H7 (cell line): ENCODE results near the gene FUT1. TPM values are rescaled to one million over a fixed set of nuclear protein-coding genes. Genes with fewer than 3 reads are reported as not detected.

Source experiments
- DNase-seq: peaks from one replicate; pipeline ENCODE4 v3.0.0; 2012
- H3K27me3 ChIP-seq: 2 replicates; pipeline ENCODE4 v1.6.0; 2011; ENCODE audit warnings: mild to moderate bottlenecking, low read length; ENCODE audit not compliant: control insufficient read depth, insufficient read depth
- H3K36me3 ChIP-seq: replicated peaks from 2 replicates; pipeline ENCODE4 v1.5.1; 2011; ENCODE audit warnings: low read length; ENCODE audit not compliant: control insufficient read depth, insufficient read depth
- H3K4me3 ChIP-seq: 2 replicates; pipeline ENCODE4 v1.5.1; 2011; ENCODE audit warnings: low read depth, mild to moderate bottlenecking, control low read depth, low read length, moderate library complexity; ENCODE audit not compliant: insufficient read depth
- total RNA-seq: library from RNA; depleted of rRNA; stranded (reverse); fragments of >200 nt; shearing (Covaris generic); gene quantifications from 2 replicates; pipeline ENCODE4 v1.2.3, GENCODE V29; 2014

FUT1 gene
- total RNA-seq, 1 experiment from 2014 or later, result 6.1 TPM

DNA sequence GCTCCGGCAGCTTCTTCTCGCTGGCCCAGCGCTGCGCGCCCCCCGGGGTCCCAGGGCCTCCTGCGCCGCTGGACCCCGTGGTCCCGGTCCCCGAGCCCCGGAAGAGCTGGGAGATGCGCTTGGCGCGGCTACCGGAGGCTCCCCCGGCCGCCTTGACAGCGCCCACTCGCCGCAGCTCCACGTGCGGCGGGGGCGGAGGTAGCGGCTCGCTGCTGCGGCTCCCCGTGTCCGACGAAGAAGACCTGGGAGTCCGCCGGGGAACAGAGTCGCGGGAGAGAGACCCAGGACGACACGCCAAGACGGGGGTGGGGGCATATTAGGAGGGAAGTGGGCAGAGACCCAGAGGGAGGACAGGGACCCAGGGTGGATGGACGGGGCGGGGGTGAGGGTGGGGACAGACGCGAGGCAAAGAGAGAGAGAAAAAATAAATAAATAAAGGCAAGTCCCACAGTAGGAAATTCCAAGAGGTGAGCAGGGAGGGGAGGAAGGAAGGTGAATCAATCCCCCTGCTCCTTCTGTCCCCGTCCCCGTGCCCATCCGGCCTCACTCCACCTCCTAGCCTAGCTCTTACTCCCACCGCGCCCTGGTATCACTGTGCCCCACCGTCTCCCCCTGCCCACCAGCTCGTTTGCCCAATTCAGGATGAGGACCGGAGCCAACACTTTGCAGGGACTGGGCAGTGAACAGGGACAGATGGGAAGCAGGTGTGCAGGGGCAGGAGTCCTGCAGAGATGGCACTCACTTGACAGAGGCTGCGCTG, 12.9 kb downstream of the FUT1 start:
- H3K27me3 ChIP-seq, result peaks cover 23% of the 10 kb centered on the region
- peak overlapping the region; percentile 59 for H3K4me3 ChIP-seq
- peak; percentile 74 for DNase-seq
- H3K36me3 ChIP-seq, result no peaks in the 10 kb centered on the region

DNA sequence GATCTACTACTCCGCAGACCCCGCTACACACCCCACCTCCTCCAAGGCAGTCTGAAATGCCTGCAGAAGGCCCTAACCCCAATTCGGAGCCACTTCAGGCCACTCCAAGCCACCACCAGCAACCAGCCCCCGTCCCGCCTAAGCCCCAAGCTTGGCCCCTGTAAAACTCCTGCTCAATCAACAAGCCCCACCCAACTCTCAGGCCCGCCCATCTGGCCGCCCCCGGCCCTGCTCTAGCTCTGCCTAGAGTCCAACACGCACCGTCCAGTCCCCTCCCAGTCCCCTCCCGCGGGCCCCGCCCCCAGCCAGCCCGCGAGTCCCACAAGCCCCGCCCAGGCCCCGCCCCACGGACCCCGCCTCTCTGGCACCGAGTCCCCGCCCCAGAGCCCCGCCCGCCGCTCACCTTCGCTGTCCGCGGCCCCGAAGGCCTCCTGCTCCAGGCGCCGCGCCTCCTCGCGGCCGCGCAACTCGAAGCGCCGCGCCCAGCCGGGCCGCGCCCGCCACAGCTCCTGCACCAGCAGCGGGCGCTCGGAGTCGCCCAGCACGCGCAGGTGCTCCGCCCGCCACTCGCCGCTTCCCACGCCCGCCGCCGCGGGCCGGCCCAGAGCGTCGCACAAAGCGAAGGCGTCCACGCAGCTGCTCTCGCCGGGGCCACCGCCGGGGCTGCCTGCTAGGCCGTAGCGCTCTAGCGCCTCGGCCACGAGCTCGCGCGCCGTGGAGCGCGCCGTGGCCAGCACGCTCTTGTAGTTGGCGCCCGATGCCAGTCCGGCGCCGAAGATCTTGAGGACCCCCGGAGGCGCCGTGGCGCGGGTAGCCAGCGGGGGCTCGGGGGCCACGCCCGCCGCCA, 13.7 kb downstream of the FUT1 start:
- peak; percentile 100 for DNase-seq
- no peaks in the 10 kb centered on the region for H3K36me3 ChIP-seq
- H3K27me3 ChIP-seq, result peaks cover 23% of the 10 kb centered on the region
- peak overlapping the region; percentile 59 for H3K4me3 ChIP-seq

DNA sequence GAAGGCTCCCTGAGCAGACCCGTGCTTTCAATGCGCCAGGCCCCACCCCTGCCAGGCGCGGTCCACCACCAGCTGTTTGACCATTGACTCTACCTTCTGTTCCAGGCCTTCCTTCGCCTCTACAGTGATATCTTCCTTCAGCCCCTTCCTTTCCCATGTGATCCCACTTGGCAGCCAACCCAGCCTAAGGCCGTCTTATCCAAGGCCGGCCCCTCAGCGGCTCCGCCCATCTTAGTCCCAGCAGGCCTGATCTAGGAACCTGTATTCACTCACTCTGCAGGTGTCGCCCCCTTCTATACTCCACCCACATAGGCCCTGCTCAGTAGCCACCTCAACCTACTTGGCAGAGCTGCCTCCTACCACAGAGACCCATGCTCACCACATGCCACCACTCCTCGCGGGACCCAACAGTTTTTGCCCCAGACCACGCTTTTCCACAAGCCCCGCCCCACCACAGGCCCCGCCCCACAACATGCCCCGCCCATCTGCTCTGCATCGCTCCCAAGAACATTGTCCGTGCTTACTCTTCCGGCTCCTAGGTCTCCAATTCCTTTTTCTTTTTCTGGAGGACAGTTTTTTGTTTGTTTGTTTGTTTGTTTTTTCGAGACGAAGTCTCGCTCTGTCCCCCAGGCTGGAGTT, 15.0 kb downstream of the FUT1 start:
- peak; percentile 95 for DNase-seq
- no peaks in the 10 kb centered on the region for H3K36me3 ChIP-seq
- H3K27me3 ChIP-seq, result peaks cover 23% of the 10 kb centered on the region
- peak overlapping the region; percentile 29 for H3K4me3 ChIP-seq

DNA sequence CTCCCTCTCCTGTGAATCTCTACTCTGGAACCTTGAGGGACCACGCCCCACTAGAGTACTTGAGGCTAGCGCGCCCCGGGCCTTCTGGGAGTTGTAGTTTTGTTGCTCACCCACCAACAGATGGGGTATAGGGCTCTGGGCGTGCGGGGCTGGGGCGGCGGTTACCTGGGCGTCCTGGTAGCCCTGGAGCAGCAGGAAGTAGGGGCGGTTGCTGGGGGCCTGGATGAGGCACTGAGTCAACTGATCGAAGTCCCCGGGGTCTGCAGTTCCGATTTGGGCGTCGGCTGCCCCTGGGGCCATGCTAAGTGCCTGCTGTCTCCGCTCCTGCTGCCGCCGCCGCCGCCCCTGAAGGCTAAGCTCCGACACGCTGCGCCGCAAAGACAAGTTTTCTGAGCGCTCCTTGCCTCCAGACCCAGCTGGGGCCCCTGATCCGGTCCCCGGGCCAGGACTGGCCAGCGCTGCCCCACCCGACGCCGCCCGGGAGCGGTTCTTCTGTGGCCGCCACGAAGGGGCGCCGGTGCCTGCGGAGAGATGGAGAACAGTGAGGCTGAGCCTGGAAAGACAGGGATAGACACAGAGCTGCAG, 17.3 kb downstream of the FUT1 start:
- peak; percentile 94 for DNase-seq
- H3K4me3 ChIP-seq, result peak overlapping the region; percentile 59
- peaks cover 15% of the 10 kb centered on the region for H3K27me3 ChIP-seq
- no peaks in the 10 kb centered on the region for H3K36me3 ChIP-seq

DNA sequence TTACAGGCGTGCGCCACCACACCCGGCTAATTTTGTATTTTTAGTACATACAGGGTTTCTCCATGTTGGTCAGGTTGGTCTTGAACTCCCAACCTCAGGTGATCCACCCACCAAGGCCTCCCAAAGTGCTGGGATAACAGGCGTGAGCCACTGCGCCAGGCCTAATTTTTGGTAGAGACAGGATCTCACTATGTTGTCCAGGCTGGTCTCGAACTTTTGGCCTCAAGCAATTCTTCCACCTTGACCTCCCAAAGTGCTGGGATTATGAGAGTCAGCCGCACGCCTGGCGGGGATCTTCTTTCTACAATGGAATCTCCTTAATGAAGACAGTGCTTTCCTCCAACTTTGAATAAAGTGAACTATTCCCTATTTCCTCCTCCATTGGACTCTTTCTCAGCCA, 17.8 kb downstream of the FUT1 start:
- H3K36me3 ChIP-seq, result no peaks in the 10 kb centered on the region
- H3K27me3 ChIP-seq, result peaks cover 10% of the 10 kb centered on the region
- H3K4me3 ChIP-seq, result no peak overlapping the region
- DNase-seq, result no peak

DNA sequence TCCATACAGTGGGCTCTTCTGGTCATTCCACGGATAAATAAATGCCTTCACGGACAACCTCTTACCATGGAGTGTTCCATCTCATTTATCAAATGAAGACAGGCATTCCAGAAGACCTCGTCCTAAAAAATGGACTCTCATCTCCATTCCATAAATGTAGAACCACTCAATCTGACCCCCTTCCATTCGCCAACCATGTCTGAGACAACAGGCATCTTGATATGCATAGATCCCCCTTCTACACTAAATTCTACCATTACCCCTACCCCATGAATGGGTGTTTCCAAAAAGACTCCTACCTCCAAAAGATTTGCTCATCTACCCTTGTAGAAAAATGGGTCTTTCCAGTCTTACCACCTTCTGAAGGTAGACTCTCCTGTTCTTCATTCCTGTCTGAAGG, 21.0 kb downstream of the FUT1 start:
- no peak for DNase-seq
- Histone ChIP-seq H3K36me3 (no peaks in the 10 kb centered on the region), H3K27me3 (peaks cover 3% of the 10 kb centered on the region; the same call in 1 of the 2 replicates), H3K4me3 (no peak overlapping the region)

DNA sequence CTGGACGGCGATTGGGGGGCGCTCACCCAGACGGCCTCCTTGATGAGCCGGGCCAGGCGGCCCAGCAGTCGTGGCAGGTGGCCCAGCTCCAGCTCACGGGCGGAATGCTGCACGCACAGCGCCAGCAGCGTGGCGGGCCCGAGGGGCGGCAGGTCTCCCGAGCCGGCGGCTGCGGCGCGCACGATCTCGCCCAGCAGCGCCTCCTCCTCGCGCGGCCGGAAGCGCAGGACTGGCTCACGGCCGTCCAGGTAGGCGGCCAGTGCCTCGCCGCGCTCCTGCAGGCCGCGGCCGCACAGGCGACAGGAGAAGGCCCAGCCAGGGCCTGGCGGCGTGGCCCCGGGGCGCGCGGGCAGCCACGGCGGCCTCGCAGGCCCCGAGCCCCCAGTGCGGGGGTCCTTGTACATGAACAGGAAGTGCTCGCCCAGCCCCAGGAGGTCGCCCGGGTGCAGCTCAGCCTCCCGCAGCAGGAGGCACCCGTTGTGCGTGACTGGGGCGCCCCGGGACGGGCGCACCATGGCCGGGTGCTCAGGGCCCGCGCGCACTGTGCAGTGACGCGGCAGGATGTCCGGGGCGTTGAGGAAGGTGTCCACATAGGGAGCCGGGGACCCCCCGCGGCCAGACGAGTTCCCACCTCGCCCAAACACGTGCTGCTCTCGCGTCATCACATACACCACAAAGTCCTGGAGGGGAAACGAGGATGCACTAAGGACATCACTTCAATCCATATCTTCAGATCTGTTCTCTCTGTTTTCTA, 23.4 kb downstream of the FUT1 start:
- peak; percentile 76 for DNase-seq
- H3K36me3 ChIP-seq, result no peaks in the 10 kb centered on the region
- H3K27me3 ChIP-seq, result no peaks in the 10 kb centered on the region; the same call in 1 of the 2 replicates
- peak overlapping the region; percentile 3; the same call in 1 of the 2 replicates for H3K4me3 ChIP-seq

DNA sequence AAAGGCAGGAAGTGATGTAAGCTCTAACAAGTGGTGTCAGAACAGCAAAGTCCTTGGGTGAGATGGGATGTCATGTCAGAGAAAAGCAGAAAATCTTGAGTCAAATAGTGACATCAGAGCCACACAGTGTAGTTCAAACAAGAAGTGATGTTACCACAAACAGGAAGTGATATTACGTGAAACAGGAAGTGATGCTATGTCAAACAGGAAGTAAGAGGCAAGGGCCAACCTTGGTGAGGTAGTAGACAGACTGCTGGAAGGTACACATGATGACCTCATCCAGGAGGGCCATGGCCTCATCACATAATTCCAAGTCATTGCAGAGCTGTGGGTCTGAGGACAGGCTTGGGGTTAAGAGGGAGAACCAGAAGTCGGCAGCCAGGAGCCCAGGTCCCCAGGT, 25.9 kb downstream of the FUT1 start:
- Histone ChIP-seq H3K27me3 (no peaks in the 10 kb centered on the region; the same call in 1 of the 2 replicates), H3K4me3 (no peak overlapping the region), H3K36me3 (no peaks in the 10 kb centered on the region)
- DNase-seq, result peak; percentile 13

DNA sequence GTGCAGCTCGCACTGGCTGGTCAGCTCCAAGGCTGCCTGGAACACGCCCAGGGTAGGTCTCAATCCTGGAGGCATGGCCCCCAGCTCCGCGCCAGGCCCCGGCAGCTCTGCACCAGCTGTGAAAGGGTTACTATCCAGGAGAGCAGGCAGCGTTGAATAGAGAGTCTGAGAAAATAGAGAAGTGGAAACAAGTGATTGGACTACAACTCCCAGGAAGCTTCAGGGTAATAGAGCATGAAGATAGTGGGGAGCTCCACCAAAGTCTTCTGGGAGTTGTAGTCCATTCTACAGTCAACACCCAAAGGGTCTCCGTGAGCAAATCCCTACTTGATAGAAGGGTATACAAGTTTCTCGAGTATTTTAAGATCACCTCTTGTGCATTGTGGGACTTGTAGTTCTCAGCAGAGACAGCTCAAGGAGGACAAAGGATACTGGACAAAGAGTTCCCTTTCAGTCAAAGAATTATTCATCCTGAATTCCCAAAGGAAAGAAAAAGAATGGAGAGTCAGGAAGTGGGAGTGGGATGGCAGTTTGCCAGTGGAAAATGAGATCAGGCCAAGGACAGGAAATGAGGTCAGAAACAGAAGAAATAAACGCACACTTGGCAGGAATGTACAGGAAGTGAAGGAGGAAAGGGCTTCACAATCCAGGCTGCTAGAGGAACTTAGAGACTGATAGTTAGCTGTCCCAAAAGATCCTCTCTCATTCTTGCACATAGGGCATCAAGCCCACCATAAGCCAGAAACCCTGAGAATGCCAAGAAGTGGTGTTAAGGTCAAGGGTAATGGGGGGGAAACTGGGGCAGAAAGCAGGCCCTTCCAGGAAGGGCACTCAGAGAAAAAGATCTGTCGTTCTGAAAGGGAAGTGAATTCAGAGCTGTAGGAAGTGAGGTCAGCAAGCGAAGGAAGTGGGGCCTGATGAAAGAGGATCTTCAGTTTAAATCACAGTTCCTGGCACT, 27.4 kb downstream of the FUT1 start:
- Histone ChIP-seq H3K36me3 (no peaks in the 10 kb centered on the region), H3K27me3 (no peaks in the 10 kb centered on the region), H3K4me3 (no peak overlapping the region)
- DNase-seq, result peak; percentile 89

DNA sequence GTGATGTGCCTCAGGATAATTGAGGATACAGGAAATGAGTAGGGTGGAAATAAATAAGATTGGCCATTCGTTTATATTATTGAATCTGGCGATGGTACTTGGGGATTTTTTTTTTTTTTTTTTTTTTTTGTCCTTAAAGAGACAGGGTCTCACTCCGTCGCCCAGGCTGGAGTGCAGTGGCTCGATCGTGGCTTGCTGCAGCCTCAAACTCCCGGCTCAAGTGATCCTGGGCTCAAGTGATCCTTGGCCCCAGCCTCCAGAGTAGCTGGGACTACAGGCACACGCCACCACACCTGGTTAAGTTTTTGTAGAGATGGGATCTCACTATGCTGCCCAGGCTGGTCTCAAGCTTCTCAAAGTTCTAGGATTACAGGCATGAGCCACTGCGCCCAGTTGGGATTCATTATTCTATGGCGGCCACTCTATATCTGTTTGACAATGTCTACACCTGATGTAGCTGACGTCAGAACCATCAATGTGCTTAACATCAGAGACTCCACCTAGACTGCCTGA, 30.2 kb downstream of the FUT1 start:
- Histone ChIP-seq H3K36me3 (no peaks in the 10 kb centered on the region), H3K27me3 (no peaks in the 10 kb centered on the region), H3K4me3 (no peak overlapping the region)
- no peak for DNase-seq

DNA sequence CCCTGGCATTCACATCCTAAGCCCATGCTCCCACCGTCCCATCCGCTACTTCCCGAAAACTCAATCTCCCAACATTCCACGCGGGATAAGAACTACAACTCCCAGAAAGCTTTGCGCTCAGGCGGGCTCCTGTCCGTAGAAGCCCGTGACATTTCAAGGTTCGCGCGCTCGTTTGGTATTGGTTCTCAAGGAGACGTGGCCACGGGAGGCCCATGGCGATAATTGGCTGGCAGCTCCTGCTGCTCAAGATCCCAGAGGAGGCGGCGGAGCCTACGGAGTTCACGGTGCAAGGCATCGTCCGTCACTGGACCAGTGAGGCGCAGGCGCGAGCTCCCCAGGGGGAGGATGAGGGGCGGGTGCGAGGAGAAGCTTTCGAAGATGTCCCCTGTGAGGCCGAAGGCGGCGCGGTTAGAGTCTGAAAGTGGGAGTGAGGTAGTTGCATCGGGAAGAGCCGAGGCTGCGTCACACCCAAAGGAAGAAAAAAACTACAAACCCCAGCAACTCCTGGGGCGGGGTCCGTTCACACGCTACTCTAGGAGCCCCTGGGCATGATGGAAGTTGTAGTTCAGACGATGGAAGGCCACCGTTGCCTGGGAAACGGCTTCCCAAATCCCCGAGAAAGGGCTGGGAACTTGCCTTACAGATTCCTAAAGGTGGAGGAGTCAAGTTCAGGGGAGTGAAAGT, 31.7 kb downstream of the FUT1 start:
- Histone ChIP-seq H3K4me3 (peak overlapping the region; percentile 72), H3K36me3 (no peaks in the 10 kb centered on the region), H3K27me3 (no peaks in the 10 kb centered on the region)
- DNase-seq, result peak; percentile 98

DNA sequence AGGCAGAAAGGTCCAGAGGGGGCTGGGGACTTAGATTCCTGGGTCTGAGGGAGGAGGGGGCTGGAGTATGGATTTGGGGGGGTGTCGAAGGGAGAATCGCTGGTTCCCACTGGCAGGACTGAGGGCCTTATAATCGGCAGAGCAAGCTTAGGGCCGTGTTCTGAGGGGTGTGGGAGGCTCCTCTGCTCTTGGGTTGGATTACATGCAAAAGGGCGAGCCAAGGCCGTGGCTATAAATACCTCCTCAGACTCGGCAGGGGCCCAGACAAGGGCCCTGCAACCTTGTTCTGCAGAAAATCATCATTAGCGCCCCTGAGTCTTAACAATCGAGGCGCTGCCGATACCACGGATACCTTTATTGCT, 32.2 kb downstream of the FUT1 start:
- Histone ChIP-seq H3K4me3 (peak overlapping the region; percentile 41), H3K27me3 (no peaks in the 10 kb centered on the region), H3K36me3 (no peaks in the 10 kb centered on the region)
- DNase-seq, result no peak
